ENCODE measurements around the gene LRRC9.

DNA sequence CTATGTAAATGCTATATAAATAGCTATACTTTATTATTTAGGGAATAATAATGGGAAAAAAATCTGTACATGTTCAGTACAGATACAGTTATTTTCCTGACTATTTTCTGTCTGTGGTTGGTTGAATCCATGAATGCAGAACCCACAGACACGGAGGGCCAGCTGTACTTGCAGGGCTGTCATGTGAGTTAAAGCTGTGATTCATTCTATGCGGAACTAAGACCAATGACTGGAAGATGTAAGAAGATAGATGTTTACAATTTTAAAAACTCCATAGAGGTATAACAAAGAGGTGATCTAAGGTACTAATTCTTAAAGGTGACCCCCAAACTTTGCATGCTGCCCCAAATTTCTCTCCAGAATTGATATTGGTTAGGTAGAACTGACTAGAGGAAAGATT lies 186.4 kb downstream of the LRRC9 start:
- TF ChIP-seq, protein P1, sequence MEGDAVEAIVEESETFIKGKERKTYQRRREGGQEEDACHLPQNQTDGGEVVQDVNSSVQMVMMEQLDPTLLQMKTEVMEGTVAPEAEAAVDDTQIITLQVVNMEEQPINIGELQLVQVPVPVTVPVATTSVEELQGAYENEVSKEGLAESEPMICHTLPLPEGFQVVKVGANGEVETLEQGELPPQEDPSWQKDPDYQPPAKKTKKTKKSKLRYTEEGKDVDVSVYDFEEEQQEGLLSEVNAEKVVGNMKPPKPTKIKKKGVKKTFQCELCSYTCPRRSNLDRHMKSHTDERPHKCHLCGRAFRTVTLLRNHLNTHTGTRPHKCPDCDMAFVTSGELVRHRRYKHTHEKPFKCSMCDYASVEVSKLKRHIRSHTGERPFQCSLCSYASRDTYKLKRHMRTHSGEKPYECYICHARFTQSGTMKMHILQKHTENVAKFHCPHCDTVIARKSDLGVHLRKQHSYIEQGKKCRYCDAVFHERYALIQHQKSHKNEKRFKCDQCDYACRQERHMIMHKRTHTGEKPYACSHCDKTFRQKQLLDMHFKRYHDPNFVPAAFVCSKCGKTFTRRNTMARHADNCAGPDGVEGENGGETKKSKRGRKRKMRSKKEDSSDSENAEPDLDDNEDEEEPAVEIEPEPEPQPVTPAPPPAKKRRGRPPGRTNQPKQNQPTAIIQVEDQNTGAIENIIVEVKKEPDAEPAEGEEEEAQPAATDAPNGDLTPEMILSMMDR (IDR thresholded peaks at IDR 0.05; ENCODE audit: low read depth, low read length, poor library complexity, severe bottlenecking): no peak
- TF ChIP-seq EZH2phosphoT487 (IDR thresholded peaks at IDR 0.05; ENCODE audit: borderline replicate concordance, low read length): no peak
